Stimulated activated CD8-positive, alpha-beta memory T cell treated with anti-CD3 and anti-CD28 coated beads, Interleukin-15, amount 100 ng/mL, for 4 hours (primary cell): Measurements from ENCODE around the gene MAP2K6.

ENCODE experiments used
- DNase-seq, 2 donors: peaks; one replicate each; pipeline ENCODE4 v3.0.0-alpha.2; 2020; ENCODE audit warnings: low read depth in 2 of 2

MAP2K6 gene

DNA sequence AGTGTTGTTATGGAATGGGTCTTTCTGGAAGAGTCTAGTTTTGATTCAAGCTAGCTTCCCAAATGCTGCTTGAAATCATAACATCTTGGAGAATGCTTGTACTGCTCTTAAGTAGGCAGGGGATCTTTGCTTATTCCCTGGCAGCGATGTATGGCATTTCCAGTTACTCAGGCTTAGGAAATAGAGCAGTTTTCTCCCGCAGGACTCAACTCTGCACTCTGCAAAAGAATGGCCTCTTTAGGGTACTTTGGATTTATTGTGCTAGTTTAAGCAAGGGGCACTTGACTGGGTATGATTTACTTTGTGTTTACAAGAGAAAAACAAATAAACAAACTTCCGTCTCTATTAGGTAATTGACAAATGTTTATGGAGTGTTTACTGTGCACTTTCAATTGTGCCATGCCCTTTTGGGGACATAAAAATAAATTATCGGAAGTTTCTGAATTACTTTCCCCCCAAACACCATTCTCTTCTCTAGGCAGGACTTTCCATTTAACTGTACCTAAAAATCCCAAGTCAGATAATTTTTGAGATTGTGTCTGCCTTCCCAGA lies 164.0 kb downstream of the MAP2K6 start:
- DNase-seq, result no peak

DNA sequence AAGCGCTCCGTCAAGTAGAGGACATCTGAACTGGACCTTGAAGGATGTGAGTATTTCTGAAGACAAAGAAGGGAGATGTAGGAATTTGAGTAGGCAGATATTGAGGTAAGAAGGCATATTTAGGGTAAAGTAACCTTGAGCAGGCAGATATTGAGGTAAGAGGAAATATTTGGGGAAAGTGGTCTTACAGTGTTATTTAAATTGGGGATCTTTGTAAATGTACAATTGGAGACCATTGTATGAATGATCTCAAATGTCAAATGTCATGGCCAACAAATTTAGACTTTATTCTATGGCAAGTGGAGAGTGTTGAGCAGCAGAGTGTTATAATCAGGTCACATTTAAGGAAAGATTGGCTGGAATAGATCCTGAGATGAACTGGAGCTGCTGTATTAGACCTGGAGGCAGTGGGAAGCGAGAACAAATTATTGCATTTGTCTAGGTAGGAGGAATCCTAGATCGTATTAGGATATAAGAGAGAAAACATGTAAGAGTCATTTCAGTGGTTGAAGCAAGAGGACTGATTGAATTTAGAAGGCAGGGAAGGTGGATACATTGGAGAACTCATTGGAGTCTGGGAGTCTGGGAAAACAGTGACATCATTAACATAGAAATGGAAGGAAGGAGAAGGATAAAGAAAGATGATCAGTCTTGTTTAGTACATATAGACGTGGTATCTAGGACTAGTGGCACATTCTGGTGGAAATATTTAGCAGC lies 165.6 kb downstream of the MAP2K6 start:
- no peak for DNase-seq

DNA sequence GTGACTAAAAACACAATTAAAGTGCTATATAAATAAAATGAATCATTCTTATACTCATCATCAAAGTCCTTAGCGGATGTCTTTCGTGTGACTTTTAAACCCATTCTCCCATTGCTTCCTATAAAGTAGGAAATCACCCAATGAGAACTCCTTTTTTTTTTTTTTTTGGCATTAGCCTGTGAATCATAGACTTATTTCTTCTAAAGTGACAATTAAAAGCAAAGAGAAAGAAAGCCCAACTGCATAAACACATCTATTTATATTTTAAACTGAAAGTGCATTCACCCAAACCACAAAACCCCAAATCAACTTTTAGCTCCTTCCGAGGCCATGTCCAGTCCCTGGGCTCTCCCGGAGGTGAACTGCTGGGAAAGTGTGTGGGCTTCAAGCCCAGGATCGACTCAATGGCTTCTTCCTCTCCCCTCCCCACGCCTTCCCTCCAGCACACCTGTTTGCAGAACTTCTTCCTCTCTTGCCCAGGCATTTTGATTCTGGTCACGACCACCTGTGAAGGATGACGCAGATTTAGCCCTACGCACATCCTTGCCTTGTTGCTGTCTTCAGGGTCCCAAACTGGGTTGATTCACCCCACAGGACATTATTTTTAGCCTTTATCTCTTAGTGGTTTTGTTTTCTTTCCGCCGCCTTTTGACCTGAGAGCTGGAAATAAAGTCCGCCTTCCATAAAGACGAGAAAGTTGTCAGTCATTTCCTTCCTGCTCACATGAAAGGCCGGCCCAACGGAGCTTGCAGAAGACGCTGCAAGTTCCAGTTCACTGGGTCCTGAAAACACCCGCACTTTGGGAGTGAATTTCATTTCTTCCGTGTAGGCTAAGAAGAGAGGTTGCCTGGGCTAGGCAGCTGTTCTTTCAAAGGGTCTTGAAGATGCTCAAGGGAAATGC lies 166.8 kb downstream of the MAP2K6 start:
- no peak for DNase-seq

DNA sequence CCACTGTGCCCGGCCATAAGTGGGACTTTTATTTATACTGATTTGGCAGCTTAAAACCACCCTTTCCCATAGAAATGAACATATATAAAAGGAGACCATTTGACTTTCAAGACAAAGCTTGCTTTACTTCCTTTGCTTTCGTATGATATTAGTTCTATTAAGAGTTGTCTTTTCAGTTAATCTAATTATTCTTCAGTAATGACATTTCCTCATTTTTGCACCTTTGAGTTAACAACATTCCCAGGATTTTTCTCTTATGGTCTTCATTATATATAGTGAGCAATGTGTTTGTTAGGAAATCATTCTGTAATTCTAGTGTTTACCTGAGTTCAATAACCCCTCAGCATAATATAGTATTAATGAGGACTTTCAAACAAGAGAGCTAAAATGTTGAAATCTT lies 173.8 kb downstream of the MAP2K6 start:
- no peak for DNase-seq

DNA sequence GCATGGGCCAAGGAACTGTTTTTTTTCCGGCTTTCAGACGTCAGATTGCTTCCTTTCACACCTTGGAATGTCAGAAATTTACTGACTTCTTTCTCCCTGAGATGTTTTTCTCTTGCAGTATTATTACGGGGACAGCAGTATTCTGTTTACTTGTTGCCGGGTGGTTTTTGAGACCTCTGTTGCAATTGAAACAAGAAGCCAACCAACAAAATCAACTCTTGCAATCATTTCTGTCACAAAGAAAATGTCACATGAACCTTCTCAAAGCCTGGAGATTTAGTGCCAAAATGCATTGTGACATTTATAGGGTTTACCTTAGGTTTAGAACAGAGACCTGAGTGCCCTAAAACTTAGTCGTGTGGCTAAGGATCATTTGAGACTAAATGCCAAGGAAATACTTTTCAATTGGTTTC lies 174.3 kb downstream of the MAP2K6 start:
- DNase-seq, result no peak

DNA sequence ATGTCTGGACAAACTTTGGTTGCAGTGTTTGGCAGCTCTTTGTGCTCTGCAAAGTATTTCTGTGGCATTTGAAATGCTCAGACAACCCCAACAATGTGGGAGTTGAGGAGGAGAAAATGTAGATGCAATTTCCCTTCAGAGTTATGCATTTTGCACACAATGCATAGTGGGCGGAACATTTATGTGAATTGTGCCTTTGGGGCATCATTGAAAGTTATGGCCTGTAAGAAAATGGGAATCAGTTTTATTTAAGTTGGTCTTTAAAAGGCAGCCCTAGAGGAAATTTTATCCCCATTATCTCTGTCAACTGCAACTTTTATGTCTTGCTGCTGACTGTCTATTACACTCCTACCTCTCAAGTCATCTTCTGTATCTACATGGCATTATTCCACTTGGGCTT lies 176.2 kb downstream of the MAP2K6 start:
- DNase-seq, result no peak

DNA sequence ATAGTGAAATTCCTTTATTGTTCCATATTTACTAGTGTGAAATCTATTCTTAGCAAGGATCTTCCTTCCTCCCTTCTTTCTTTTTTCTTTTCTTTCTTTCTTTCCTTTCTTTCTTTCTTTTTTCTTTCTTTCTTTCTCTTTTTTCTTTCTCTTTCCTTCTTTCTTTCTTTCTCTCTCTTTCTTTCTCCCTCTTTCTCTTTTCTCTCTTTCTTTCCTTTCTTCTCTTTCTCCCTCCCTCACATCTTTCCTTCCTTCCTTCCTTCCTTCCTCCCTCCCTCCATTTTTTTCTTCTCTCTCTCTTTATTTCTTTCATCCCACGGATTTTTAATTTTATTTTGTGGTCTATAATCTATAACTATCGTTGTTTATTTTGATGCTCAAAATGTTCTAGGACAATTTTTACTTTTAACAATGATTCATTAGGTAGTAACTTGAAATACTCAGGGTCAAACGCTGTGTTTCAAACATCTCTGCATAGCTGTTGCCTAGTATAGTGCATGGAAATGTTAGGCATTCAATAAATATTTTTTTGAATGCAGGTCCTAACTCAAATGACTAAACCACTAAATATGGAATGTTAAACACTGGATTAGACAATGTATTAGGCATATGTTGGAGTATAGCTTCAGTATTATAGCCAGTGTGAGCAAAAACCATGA lies 178.3 kb downstream of the MAP2K6 start:
- DNase-seq, result no peak

DNA sequence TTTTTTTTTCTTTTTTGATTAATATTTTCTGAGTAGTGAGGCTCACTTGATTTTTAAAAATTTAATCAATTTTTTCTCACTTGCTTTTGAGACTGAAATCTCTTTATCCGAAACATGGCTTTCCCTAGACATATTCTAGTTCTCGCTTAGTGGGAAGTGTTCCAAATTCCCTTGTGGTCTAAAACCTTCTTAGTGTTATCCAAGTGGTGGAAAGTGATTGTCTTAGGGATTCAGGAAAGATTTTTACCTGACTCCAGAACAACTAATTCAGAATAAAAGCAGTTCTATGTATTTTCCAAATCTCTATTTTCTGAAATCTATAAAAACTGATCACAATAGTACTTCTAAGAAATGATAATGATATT lies 178.8 kb downstream of the MAP2K6 start:
- no peak for DNase-seq

DNA sequence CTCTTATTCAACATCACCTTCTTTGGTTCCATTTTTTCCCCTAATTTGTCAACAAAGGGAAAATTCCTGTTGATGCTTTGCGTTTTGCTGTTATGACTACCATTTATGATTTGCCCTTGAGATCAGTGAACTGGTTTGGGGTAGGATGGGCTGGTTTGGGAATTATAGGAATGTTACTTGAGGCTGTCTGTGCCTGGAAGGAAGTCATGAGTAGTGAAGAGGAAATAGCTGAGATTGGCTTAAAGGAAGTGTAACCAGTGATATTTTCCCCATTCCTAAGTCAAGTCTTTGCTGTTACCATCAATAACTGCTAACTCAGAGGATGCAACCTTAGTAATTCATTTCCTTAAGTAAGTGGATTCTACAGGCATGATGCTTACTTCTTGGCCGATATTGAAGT lies 179.2 kb downstream of the MAP2K6 start:
- no peak for DNase-seq

DNA sequence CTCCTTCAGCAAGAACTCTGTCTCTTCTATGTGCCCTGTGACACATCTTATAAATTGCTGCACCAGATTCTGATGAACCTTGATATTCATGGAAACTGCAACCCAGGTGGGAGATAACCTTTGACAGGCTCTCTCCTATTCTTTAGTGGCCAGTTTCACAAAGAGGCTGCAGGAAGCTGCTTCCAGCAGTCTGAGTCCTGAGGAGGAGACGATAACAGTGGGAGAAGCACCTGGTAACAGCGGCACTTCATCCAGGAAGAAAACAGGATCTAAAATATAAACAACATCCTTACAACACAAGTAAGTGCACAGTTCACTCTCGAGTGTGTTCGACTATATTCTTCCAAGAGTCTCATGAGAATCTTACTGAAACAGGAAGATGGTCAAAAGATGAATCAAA lies 180.1 kb downstream of the MAP2K6 start:
- no peak for DNase-seq

DNA sequence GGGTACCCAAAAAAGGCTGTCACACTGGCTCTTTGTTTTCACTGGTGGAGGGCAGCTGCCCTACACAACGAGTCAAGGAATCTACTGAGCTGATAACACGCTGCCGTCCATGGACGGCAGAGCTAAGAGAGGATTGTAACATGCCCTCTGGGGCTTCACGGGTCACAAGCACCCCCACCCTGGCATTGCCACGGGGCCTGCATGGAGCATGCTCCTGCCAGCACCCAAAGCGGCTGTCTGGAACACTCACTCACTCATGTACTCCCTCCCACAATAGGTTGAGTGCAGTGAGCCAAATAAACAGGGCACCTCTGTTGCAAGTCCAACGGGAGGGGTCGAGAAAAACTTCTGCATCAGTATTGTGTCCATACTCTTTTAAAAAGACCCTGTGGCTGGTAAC lies 181.6 kb downstream of the MAP2K6 start:
- no peak for DNase-seq

DNA sequence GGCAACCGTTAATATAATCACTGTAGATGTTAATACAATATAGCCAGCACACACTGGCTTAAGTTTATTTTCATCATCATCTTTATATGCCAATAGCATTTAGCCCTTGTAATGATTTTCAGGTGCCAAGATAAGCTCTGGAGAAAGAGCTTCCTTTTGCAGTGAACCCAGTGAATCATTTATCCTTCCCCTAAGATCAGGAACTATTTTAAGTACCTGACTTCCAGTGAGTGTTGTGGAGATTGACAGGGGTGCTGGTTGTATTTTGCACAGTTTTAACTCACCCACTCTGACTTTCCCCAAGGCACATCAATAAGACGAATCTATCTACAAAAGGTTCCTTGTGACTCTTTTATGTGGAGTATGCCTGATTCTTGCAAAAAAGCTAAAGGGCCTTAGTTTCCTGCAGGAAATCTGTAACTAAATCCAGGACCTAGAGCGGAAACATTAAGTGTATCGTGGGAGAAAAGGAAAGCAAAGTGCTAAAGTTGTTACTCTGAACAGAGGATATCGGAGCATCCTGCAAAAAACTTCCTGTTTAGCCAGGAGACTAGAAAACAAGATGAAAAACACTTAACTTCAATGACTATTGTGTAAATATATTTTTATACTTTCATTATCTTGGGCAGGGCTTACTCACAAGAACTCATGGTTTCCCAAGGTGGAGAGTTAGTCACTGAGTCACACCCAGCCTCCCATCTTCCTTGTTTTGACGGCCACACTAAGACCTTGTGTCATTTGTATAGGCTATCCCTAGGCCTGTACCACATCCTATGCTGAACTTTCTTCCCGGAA lies 183.6 kb downstream of the MAP2K6 start:
- no peak for DNase-seq

DNA sequence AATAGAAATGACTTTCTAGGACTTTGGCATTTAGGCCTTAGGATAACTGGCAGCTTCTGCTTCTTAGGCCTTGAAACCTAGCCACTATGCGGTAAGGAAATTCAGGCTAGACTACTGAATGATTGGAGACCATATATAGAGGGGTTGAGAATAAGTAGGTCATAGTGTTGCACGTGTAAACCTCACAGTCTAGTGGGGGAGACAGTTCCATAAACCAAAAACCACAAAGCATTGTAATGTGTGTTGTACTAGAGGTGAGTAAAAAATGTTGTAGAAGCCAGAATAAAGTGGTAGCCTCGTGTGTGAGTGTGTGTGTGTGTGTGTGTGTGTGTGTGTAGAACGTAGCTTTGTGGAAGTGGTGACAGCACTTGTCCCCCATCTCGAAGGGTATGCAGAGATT lies 188.5 kb downstream of the MAP2K6 start:
- DNase-seq, result no peak
